HepG2 (cell line): ENCODE results near the gene FOXE3. TPM values are rescaled to one million over a fixed set of nuclear protein-coding genes. Genes with fewer than 3 reads are reported as not detected.
A peak's percentile ranks its signal among the peaks of the same experiment; 100 is the strongest.

Experiments used
- CCAR2 ChIP-seq: fragments of 200-400 bp; formaldehyde crosslinking; optimal IDR thresholded peaks from 2 replicates; pipeline ENCODE3; 2018; ENCODE audit warnings: low read depth, mild to moderate bottlenecking, low read length, moderate library complexity
- HMGXB4 ChIP-seq, 2 experiments: sonication (generic) in 1 of 2; formaldehyde crosslinking in 1 of 2; IDR thresholded peaks; 2 replicates each; pipeline versions ENCODE4 v1.4.0 to v1.6.1; 2018 to 2020; ENCODE audit warnings: missing genetic modification reagents in 2 of 2, borderline replicate concordance in 1 of 2, low read depth in 1 of 2, mild to moderate bottlenecking in 1 of 2, missing biosample characterization in 1 of 2
- LCORL ChIP-seq, 2 experiments: fragments of 450-650 bp in 1 of 2; sonication (generic) in 1 of 2; formaldehyde crosslinking in 1 of 2; IDR thresholded peaks; 2 replicates each; pipeline versions ENCODE4 v1.5.0 to v1.6.1; 2017 to 2020; ENCODE audit warnings: antibody characterized with exemption in 1 of 2, missing genetic modification reagents in 1 of 2
- MTF2 ChIP-seq: sonication (generic); formaldehyde crosslinking; IDR thresholded peaks from 2 replicates; pipeline ENCODE4 v1.5.0; 2020; ENCODE audit warnings: missing genetic modification reagents, borderline replicate concordance
- POLR2A ChIP-seq, 2 experiments: IDR thresholded peaks; 2 replicates each; pipeline ENCODE4 v1.6.1; 2011; ENCODE audit warnings: low read depth in 2 of 2, low read length in 2 of 2, mild to moderate bottlenecking in 1 of 2, moderate library complexity in 1 of 2; ENCODE audit not compliant: insufficient read depth in 1 of 2
- RAD21 ChIP-seq: fragments of 450-650 bp; formaldehyde crosslinking; IDR thresholded peaks from 2 replicates; pipeline ENCODE4 v1.5.0; 2020; ENCODE audit warnings: mild to moderate bottlenecking
- SMC3 ChIP-seq: IDR thresholded peaks from 2 replicates; pipeline ENCODE4 v1.6.1; 2011; ENCODE audit warnings: low read length, improper control_type of control experiment
- STAG1 ChIP-seq: sonication (generic); formaldehyde crosslinking; IDR thresholded peaks from 2 replicates; pipeline ENCODE4 v1.4.0; 2020; ENCODE audit warnings: missing genetic modification reagents
- ZNF12 ChIP-seq: sonication (generic); formaldehyde crosslinking; IDR thresholded peaks from 2 replicates; pipeline ENCODE4 v1.5.0; 2020; ENCODE audit warnings: missing genetic modification reagents
- polyA plus RNA-seq, 8 experiments: library from polyadenylated mRNA; depleted of rRNA in 3 of 8; stranded (reverse) in 7 of 8; unstranded in 1 of 8; fragments of >200 nt; fragmentation: Illumina TruSeq in 4 of 8; extraction: Trizol in 4 of 8; gene quantifications; 2 replicates each; pipeline versions ENCODE4 v1.2.1 to v1.2.3, GENCODE V29; 2011 to 2016; ENCODE audit warnings: low read depth in 4 of 8, missing spikeins in 1 of 8, mixed read lengths in 1 of 8; ENCODE audit not compliant: insufficient read depth in 1 of 8
- total RNA-seq, 5 experiments: library from RNA; depleted of rRNA; stranded (reverse); fragments of >200 nt; fragmentation: Illumina TruSeq; extraction: Trizol; gene quantifications; 2 replicates each; pipeline ENCODE4 v1.2.3, GENCODE V29; 2016; ENCODE audit warnings: low read depth in 1 of 5
- TF ChIP-seq, protein P1 (sequence below): sonication (generic); formaldehyde crosslinking; IDR thresholded peaks from 2 replicates; pipeline ENCODE4 v1.5.0; 2020; ENCODE audit warnings: mild to moderate bottlenecking, missing genetic modification reagents, moderate library complexity

The FOXE3 gene
- total and polyA plus RNA-seq, 2 of the 13 experiments (the other 11 are each of a cell fraction or from before 2014, with no cell fraction given) = not detected

DNA sequence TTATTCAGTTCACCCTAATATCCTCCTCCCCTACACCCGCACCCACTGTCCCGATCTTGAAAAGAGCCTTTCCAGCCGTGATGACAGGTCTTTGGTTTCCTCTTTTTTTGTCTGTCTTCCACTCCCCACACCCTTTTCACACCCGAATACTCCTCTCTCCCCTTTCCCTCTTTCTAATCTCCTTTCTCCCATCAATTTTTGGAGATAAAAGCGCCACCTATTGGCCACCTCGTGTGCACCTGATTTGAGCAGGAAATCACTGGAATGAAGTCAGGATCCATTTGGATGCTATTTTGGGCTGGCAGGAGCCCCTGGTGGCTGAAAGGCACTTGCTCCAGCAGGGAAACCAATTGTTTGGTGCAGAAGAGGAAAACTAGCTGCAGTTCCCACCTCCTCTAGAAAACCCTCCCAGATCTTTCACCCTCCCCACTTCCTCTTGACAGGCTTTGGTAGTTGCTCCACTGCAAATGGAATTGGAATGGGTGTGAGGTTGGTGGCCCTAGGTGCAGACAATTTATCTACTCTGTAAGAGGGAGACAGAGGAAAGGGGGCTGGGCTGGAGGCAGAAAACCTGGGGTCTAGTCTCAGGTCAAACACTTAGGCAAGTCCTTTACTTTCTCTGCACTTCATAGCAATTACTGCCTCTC is 8.4 kb downstream of the FOXE3 start (continued):
- TF ChIP-seq, protein P1, sequence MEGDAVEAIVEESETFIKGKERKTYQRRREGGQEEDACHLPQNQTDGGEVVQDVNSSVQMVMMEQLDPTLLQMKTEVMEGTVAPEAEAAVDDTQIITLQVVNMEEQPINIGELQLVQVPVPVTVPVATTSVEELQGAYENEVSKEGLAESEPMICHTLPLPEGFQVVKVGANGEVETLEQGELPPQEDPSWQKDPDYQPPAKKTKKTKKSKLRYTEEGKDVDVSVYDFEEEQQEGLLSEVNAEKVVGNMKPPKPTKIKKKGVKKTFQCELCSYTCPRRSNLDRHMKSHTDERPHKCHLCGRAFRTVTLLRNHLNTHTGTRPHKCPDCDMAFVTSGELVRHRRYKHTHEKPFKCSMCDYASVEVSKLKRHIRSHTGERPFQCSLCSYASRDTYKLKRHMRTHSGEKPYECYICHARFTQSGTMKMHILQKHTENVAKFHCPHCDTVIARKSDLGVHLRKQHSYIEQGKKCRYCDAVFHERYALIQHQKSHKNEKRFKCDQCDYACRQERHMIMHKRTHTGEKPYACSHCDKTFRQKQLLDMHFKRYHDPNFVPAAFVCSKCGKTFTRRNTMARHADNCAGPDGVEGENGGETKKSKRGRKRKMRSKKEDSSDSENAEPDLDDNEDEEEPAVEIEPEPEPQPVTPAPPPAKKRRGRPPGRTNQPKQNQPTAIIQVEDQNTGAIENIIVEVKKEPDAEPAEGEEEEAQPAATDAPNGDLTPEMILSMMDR = peak; percentile 78
- TF ChIP-seq STAG1 (CRISPR knock-in tag) (peak; percentile 55), CCAR2 (peak; percentile 74), LCORL (IDR thresholded peaks at IDR 0.05) (peak; percentile 51; the same call in 1 of the 2 replicates), LCORL (CRISPR knock-in tag; IDR thresholded peaks at IDR 0.05) (no peak), SMC3 (peak; percentile 53; the same call in 1 of the 2 replicates), MTF2 (CRISPR knock-in tag) (no peak), ZNF12 (no peak), POLR2A (IDR thresholded peaks at IDR 0.05; ENCODE audit: insufficient read depth in 1 of 2, low read depth in 2 of 2, low read length in 2 of 2) (no peak), RAD21 (CRISPR knock-in tag) (peak; percentile 41; the same call in 1 of the 2 replicates), HMGXB4 (CRISPR knock-in tag; IDR thresholded peaks at IDR 0.05; ENCODE audit: borderline replicate concordance in 1 of 2, low read depth in 1 of 2) (peak in 1 of 2 experiments; percentile 34; a peak in 1 of 4 replicates)
- TF ChIP-seq, all 625 proteins: peak for 10
